CMK (cell line): ENCODE results near the gene DNAH3.
A peak's percentile ranks its signal among the peaks of the same experiment; 100 is the strongest.
"Not testable (repeated sequence)": the region's sequence is repeated elsewhere in the genome, so short reads cannot be mapped to it uniquely, and the experiment has no call there.

Experiments
- DNase-seq: peaks from one replicate; pipeline ENCODE4 v3.0.0-alpha.2; 2010; ENCODE audit warnings: low read depth

DNAH3 gene

GRCh38 chr16:21005008-21005407 lies 145.6 kb downstream of the DNAH3 start:
- DNase-seq = no peak

DNA sequence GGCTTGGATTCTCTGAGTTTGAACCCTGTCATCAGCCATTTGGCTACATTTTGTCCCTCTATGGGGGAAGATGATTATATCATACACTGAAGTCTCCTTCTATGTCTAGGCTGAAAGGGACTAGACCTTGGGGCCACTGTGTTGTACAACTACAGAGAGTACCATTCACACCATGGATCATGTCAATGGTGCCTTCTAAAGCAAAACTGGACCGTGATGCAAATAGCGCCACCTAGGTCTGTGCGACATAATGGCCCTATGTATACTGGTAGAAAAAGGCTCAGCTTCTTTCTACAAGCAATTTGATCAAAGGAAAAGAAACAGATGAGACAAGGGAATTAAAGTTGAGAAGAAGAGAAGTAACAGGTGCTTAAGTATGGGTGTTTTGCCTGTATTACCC lies 149.4 kb downstream of the DNAH3 start:
- peak; percentile 18 for DNase-seq

- no peak for DNase-seq
Measured at GRCh38 chr16:20997147-20997546, 153.5 kb downstream of the DNAH3 start.

GRCh38 chr16:20995711-20996110 lies 154.9 kb downstream of the DNAH3 start:
- DNase-seq = no peak

- DNase-seq = not testable (repeated sequence)
Measured at GRCh38 chr16:20989496-20990070, 161.1 kb downstream of the DNAH3 start.

DNA sequence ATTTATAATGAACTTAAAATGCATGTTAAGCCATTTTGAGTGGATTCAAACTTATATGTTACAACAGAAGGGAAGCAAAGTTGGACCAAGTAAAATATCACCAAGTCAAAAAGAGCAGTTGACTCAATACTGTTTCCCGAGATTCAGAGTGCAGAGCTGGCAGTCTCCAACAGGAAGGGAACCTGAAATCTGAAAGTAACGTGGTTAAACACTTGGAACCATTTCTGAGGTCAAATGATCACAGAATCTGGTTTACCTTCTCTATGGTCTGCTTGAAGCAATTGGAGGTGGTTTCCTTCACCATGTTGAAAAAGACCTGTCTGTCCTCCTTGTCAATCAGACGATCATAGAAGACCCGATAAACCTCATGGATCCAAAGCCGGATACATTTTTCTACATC lies 163.6 kb downstream of the DNAH3 start:
- no peak for DNase-seq

GRCh38 chr16:20984019-20984418 lies 166.6 kb downstream of the DNAH3 start:
- no peak for DNase-seq

- no peak for DNase-seq
Measured at GRCh38 chr16:20976576-20976975, 174.1 kb downstream of the DNAH3 start.

DNA sequence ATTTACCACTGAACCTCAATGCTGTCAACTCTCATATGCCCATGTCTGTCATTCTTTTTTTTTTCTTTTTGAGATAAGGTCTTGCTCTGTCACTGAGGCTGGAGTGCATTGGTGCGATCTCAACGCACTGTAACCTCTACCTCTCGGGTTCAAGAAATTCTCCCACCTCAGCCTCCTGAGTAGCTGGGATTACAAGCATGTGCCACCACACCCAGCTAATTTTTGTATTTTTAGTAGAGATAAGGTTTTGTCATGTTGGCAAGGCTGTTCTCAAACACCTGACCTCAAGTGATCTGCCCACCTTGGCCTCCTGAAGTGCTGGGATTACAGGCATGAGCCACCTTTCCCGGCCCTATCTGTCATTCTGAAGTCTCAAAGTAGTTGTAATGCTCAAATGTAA lies 177.4 kb downstream of the DNAH3 start:
- DNase-seq = not testable (repeated sequence)

DNA sequence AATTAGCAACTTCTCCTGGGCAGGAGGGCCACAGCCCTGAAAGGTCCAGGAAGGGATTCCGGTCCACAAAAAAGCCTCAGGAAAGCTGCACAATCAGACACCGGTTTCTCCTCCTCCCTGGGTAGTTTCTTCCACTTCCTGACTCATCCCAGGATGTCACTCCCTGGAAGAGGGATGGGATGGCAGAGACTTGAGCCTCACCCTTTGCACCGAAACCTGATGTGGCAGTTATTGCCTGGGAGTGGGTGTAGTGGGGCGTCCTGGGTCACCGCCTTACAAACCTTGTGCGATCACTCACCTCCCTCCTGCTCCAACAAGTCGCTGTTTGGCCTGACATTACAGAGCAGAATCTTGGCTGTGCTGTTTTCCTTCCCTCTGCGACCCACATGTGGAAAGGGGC lies 179.2 kb downstream of the DNAH3 start:
- DNase-seq = no peak

DNA sequence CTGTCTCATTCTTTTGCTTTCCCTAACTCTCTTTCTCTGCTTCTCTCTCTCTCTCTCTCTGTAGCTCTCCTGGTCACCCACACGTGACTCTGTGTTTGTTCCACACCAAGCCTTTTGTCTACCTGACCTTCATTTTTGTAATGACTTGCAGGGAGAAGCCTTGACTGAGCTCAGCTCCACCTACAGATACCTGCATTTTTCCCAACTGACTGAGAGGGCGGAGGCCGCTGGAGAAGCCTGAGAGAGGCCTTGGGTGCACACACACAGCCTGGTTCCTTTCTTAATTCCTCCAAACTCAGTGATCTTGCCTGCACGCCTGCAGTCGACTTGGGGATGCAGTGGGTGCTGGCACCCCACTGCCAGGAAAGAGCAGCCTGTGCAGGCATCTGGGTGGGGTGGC lies 181.3 kb downstream of the DNAH3 start:
- DNase-seq = no peak

- DNase-seq = no peak
Measured at GRCh38 chr16:20968765-20969164, 181.9 kb downstream of the DNAH3 start.

- DNase-seq = no peak
Measured at GRCh38 chr16:20960899-20961298, 189.7 kb downstream of the DNAH3 start.

DNA sequence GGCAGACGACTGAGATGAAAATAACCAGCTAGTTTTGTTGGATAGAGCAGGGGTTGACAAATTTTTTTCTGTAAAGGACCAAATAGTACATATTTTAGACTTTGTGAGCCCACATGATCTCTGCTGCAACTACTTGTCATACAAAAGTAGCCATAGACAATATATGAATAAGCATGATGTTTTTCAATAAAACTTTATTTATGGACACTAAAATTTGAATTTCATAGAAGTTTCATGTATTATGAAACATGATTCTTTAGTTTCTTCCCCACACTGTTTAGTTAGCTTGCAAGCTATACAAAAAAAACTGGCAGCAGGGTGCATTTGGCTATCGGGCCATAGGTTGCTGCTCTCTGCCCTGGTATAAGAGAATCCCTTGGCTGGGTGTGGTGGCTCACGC lies 193.5 kb downstream of the DNAH3 start:
- no peak for DNase-seq

- DNase-seq = no peak
Measured at GRCh38 chr16:20956319-20956718, 194.3 kb downstream of the DNAH3 start.

DNA sequence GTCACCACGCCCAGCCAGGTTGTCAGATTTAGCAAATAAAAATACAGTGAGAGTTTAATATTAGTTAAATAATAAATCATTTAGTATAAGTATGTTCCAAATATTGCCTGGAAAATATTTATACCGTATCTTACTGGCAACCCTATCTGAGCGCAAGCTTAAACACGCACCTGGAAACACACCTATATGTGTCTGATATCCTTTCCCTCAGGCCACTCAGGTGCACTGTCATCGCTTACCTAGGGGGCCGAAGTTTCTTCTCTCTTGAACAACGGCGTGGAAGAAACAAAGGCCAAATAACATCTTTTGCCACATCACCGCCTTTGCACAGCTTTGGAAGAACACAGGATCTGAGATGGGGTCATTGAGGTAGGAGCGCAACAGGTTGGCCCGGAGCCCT lies 196.1 kb downstream of the DNAH3 start:
- no peak for DNase-seq

- no peak for DNase-seq
Measured at GRCh38 chr16:20952139-20952920, 198.3 kb downstream of the DNAH3 start.

DNA sequence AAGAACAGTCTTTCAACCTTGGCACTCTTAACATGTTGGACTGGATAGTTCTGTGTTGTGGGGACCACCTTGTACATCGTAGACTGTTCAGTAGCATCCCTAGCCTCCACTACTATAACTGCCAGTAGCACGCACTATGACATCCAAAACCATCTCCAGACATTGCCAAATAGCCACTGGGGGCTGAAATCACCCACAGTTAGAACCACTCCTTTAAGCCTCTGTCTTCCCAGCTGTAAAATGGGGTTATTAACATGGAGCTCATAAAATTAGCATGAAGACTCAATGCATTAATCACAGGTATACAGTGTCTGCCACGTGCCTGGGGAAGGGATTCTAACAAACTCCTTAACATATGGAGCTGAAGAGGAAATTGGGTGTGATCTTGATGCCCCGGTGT lies 200.4 kb downstream of the DNAH3 start:
- no peak for DNase-seq

DNA sequence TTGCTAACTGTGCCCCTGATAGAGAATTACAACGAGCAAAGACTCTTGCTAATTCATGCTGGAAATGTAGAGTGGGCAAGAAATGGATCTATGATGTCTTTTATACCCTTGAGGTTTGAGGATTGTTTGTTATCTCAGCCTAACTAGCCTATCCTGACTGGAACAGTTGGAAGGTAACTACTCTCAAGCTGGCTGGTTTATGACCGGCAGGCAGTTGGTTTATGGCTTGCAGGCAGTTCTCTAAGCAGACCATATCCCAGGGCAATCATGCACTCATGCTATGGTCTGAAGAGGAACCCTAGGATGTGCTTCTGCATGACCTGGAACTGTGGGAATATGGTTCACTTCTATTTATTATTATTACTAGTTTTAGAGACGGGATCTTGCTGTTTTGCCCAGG lies 201.0 kb downstream of the DNAH3 start:
- no peak for DNase-seq

DNA sequence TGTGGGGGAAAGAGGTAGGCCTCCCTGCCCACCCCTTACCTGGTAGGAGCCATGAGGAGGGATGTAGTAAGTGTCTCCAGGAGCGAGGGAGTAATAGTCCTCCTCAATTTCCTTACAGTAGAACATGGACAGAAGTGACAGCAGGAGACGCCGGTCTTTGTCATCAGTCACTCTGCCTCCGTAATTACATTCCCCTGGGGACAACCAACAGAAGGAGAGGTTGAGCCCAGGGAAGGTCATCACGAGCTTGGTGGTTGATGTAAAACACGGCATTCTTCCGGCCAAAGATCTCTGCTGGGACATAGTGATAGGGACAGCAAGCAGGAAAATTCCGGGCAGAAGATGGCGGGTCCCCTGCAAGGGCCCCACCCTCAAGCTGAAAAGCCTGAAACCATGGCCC lies 202.2 kb downstream of the DNAH3 start:
- DNase-seq = no peak

- no peak for DNase-seq
Measured at GRCh38 chr16:20946015-20946629, 204.5 kb downstream of the DNAH3 start.

DNA sequence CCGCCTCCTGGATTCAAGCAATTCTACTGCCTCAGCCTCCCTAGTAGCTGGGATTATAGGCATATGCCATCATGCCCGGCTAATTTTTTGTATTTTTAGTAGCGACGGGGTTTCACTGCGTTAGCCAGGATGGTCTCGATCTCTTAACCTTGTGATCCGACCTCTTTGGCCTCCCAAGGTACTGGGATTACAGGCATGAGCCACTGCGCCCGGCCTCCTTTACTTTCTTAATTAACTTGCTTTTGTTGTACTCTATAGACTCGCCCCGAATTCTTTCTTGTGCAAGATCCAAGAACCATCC lies 205.1 kb downstream of the DNAH3 start:
- DNase-seq = not testable (repeated sequence)

DNA sequence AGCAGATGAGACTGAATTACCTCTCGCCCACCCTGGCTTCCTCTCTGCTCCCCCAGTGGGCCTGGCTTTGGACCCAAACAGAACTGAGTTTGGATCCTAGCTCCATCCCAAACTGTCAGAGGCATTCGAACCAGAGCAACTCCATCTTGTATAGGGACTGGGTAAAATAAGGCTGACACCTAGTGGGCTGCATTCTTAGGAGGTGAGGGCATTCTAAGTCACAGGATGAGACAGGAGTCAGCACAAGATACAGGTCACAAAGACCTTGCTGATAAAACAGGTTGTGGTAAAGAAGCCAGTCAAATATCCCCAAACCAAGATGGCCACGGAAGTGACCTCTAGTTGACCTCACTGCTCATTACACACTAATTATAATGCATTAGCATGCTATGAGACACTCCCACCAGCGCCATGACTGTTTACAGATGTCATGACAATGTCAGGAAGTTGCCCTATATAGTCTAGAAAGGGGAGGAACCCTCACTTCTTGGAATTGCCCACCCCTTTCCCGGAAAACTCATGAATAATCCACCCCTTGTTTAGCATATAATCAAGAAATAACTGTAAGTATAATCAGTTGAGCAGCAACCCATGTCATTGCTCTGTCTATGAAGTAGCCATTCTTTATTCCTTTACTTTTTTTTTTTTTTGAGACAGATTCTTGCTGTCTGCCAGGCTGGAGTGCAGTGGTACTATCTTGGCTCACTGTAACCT lies 205.6 kb downstream of the DNAH3 start:
- peak; percentile 41 for DNase-seq
